Stimulated activated CD4-positive, alpha-beta T cell treated with anti-CD3 and anti-CD28 coated beads, Interleukin-12 subunit alpha, Interleukin-12 subunit beta, amount 100 ng/mL, for 48 hours (primary cell): ENCODE measurements around the gene DLD.
"Not testable (repeated sequence)": the region's sequence is repeated elsewhere in the genome, so short reads cannot be mapped to it uniquely, and the experiment has no call there.

Experiments
- DNase-seq, 3 donors: peaks; one replicate each; pipeline ENCODE4 v3.0.0-alpha.2; 2020; ENCODE audit warnings: low read depth in 2 of 3, low spot score in 1 of 3

Gene DLD

DNA sequence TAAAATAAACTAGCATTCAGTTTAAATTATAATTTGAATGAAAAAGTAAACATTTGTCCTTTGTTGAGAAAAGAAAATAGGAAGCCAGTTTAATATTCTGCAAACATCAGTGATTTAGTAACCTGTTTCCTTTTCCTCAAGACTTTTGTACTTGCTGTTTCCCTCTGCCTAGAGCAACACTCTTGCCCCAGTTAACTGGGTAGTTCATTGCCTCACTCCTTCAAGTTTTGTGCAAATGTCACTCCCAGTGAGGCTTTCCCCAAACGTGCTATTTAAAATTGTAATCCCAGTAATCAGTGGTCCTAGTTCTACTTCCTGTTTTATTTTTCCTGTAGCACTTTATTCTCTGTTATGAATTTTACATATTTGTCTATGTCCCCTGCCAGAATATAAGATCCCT lies 23.8 kb downstream of the DLD start:
- no peak for DNase-seq

DNA sequence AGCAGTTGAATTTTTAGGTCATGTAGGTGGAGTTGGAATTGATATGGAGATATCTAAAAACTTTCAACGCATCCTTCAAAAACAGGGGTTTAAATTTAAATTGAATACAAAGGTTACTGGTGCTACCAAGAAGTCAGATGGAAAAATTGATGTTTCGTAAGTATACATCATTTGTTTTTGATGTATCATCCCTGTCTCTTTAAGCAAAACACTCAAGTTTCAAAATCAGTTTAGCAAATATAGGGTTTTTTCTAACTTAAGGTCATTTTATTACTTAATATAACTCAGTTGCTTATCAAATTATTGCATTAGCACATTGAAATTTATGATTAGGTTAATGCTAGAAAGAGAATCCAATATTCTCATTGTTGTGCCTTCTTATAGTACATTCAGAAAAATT lies 24.6 kb downstream of the DLD start:
- no peak for DNase-seq

DNA sequence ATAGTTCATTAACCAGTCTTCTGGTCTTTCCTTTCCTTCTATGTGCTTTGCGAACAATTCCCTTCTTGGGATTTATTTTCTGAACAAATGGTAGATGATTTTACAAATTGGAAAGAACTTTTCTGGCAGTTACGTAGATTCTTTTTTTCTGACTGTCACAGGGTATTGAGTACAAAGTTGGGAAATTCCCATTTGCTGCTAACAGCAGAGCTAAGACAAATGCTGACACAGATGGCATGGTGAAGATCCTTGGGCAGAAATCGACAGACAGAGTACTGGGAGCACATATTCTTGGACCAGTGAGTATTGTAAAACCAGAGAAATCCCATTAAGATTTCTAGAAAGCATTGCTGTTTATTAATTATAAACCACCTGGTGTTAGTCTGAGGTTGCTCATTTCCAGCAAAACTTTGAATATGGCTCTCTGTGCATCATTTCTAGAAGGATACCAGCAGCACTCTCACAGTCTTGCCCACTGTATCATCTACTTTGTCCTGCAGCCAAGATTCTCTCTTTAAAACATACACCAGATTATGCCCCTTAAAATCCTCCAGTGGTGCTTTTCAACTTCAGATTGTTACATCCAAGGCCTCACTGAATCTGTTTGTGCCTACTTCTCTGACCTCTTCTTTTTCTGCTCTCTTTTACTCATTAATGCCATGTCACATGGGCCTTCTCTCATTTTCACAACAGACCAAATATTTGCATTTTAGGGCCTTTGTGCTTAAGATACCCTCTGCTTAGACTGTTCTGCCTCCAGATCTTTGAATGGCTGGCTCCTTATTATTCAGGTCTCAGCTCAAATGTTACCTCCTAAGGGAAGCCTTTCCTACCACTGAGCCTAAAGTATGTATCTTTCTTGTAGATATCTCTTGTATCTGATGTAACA lies 27.0 kb downstream of the DLD start:
- no peak for DNase-seq

DNA sequence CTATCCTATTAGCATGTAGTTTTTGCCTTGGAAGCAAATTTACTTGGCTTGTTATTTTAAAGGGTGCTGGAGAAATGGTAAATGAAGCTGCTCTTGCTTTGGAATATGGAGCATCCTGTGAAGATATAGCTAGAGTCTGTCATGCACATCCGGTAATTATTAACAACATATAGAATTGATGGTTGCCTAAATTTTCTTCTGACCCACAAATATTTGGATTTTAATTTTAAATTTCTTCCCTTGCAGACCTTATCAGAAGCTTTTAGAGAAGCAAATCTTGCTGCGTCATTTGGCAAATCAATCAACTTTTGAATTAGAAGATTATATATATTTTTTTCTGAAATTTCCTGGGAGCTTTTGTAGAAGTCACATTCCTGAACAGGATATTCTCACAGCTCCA lies 28.0 kb downstream of the DLD start:
- DNase-seq: no peak

DNA sequence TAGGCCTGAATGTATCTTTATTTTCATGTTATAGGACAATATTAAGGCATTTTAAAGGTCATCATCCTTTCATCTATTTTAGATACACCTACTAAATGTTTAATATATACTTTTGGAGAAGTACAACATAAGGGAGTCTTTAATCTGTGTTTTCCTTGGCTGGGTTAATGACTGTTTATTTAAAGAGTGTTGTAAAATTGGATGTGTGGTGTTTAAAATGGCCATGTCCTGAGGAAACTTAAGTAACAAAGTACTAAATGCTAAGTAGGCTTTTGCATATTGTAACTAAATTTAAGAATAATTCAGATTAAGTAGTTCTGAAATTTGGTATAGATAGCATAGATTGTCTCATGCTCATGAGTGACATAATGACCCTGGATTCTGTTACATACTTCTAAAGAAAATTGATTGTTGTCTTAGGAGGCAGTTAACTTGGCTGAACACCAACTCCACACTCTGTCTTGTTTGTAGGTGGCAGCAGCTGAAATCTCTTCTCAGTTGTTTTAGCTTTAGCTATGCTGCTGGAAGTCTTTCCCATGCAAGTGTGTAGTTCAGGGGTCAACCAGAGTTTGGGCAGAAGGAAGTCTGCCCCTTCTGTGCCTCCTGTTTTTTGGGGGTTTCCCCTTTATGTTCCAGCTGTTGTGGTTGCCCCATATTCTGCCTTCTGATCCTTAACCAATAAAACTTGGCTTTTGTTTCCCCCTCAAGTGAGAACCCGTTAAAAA lies 29.2 kb downstream of the DLD start:
- DNase-seq: no peak

DNA sequence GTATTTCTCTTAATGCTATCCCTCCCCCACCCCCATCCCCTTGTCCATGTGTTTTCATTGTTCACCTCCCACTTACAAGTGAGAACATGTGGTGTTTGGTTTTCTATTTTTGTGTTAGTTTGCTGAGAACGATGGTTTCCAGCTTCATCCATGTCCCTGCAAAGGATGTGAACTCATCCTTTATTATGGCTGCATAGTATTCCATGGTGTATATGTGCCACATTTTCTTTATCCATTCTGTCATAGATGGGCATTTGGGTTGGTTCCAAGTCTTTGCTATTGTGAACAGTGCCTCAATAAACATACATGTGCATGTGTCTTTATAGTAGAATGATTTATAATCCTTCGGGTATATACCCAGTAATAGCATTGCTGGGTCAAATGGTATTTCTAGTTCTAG lies 30.8 kb downstream of the DLD start:
- DNase-seq: not testable (repeated sequence)

DNA sequence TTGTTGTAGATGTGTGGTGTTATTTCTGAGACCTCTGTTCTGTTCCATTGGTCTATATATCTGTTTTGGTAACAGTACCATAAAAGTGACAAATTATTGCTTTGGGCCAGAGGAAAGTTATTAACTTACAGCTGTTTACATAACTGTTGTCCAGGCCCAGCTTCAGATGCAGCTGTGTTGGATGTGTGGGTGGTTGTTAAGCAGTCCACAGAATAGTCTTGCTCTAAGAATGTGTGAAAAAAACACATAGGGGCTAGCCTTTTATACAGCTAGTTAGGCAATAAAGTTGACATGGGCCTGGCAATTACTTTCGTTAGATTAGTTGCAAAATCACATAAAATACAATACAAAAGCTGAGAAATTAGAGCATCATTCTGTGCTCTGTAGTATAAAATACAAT lies 31.9 kb downstream of the DLD start:
- DNase-seq: no peak

DNA sequence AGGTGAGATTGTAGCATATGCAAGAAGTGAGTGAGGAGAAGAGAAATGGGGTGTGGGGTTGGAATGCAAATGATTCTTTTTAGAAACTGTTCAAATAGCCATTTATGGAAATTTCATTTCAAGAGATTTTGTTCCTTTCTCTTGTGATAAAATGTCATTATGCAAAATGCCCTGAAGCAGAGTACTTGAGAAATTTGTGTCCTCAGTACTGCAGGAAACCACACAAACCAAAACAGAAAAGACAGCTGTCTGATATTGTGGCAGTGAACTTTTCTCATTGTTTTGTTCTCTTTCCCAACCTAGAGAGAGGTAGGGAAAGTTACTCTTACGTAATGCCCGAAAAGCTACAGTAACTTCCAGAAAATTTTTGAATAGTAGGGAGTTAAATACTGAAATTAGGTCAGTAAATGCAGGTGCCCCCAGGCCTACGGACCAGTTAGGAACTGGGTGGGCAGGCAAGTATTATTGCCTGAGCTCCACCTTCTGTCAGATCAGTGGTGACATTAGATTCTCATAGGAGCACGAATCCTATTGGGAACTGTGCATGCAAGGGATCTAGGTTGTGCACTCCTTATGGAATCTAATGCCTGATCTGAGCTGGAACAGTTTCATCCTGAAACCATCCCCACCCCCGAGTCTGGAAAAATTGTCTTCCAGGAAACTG lies 34.0 kb downstream of the DLD start:
- no peak for DNase-seq

DNA sequence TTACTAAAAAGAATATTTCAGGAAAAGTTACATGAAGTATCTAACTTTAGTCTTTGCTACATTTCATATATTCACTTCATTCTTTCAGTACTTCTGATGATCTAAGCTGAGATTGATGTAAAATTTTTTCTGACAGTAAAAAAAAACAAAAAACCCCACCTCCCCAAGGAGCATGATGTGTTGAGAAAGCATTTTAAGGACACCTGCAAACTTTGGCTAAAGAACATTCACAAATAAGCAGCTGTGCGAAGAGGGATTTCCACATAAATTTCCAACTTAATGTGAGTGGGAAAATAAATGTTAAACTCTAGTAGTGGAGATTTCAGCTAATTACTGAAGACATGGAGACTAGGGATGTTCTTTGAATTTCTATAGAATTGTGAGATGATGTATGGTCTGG lies 35.5 kb downstream of the DLD start:
- no peak for DNase-seq

DNA sequence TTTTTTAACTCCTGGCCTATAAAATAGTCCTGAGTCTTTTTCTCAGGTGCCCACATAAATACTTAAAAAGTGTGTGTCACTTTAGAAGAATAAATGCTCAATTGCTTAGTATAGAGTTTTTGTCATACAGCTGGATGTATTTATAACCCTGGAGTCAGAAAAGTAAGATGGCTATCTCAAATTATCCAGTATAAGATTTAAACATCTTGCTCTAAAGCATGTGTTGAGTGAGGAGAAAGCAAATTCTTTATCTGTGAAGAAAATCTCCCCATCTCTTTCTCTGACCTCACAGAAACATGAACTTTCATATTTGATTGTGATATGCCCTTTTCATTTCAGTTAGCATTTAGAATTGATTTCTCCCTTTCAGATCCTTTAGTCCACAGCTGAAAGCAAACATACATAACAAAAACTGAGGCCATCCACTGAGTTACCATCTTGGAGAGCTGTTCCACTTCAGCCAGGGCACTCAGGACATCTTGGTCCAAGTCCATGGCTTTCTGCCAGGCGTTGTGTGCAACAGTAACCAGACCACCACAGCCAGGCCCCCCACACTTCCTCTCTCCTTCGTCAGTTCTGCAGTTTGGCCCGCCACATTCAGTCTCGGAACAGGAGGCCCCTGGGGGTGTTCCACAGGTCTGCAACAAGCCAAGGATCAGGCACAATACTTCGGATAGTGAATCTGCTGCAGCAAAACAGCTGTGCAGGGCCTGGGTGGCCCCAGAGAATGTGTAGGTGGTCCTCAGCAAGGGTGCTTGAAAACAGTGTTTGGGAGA lies 40.9 kb downstream of the DLD start:
- no peak for DNase-seq

DNA sequence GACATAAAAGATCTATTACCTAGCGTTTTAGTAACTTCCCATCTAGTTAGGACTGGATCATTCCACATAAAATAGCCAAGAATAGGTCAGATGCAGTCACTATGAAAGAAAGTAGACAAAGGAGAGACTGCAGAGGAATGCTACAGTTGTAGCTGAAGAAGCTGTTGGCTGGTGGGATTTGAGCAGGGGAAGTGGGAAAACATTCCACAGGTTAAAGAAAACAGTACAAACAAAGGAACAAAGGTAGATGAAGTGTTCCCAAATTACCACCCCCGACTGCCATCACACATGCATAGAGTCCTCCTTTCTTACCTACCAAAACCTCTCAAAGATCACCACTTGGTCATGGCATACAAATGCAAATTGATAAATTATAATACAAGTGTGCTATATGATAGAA lies 41.8 kb downstream of the DLD start:
- DNase-seq: no peak

DNA sequence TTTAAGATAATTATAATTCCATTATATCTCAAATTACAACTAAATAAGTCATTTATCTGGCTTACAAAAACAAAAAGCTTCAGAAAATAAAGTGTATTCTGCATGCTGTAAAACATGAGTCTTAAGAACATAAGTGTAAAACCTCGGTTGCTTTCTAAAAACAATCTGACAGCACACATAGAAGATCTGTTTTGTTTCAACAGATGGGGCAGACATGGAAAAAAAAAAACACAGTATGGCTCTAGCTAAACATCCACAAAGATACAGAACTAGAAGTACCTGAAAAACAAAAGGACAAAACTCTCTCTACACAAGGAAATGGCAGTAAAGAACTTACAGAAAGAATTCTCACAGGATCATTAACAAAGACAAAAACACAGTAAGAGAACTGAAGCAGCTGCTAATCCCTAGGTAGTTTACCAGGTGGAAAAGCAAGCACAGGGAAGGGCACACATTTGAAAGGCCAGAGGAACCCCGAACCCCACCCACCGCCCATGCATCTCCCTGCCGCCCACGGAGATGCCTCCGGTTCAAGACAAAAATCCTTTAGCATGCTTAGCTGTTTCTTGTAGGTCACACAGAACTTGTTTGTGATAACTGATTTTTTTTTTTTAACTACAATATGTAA lies 42.5 kb downstream of the DLD start:
- DNase-seq: no peak

DNA sequence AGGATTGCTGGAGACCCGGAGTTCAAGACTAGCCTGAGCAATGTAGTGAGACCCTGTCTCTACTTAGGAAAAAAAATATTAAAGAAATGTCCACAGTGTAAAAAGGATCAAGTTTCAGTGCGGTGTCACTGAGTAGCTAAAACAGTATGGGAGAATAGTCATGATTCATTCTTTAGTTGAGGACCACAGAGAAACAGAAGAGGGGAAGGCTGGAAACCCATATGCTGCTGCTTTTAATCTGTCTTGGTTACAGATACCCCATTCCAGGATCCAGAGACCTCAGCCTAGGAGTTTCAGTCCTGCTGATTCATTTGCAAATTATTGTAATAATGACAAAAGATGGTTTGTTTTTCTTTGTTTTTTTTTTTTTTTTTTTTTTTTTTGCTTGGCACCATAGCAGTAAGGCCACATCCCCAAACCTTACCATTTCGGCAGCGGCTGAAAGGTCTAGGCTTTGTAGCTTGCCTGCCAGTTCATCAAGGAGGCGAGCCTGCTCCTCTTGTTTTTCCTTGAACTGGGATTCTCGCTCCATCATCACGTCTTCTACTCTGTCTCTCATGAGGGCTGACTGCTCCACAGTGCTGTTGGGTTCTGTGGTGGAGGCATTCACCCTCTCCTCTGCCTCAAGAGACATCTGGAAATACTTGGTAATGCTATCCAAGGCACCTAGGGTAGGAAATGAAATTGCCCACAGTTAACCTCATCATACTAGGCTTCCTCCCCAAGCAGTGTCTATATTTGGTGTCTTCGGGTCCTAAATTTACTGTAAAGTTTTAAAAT lies 44.2 kb downstream of the DLD start:
- no peak for DNase-seq

DNA sequence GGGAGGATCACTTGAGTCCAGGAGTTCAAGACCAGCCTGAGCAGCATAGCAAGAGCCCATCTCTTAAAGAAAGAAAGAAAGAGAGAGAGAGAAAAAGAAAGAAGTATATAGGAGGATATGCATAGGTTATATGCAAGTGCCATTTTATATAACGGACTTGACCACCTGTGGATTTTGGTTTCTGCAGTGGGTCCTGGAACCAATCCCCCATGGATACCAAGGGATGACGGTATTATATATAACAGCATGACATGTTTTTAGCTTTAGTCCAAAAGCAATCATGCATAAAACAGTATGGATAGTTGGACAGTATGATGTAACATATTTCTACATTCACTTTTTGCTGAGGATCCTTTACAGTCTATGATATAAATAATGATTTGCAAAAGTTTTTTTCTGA lies 45.3 kb downstream of the DLD start:
- no peak for DNase-seq

DNA sequence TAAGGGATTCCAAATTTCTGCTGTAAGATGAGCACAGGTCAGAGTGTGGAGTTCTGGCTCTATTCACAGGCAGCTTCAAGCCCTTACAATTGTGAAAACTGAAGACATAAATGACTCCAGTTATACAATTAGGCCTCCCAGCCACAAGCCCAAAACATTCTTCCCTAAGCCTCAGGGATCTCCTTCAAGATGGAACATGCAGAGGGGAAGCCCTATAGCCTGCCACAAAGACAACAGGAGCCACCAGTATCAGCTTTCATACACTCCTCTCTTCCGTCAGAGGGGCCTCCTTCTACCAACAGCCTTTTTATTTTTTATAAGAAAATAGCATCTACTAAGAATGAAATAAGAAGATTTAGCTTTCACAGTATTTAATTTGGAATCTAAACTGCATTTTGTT lies 46.5 kb downstream of the DLD start:
- DNase-seq: no peak

DNA sequence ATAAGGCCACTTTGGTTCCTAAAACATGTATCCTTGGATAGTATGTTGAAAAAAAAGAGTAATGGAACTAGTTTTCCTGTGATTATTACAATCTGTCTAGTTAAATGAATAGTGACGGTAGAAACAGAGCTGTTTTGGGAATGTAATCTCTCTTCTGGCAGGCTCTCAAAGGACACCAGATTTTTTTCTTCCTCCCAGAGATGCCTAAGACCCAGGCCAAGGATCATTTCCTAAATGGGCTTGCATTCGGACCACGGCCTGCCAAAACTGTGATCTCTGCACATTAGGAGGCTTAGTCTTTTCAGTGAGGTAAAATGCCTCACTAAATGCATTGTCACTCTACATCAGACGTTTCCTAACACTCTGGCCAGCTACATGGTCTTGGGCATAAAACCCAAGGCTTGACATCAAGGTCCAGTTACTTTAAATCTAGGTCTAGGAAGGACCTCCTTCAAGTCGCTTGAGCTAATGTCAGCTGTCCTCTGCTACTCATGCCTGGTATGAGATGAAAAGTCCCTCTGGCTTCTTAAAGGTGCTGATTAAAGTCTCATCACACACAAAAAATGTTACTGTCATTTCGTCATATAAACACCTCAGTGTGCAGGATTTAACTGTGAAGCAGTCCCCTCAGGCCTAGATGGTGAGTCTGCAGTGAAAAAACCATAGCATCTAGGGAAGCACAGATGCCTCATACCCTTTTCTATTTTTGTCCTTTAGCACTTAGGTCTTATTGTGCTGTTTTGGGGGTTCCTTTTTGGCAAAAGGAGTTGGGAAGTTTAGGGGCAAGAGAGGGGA lies 47.7 kb downstream of the DLD start:
- no peak for DNase-seq

DNA sequence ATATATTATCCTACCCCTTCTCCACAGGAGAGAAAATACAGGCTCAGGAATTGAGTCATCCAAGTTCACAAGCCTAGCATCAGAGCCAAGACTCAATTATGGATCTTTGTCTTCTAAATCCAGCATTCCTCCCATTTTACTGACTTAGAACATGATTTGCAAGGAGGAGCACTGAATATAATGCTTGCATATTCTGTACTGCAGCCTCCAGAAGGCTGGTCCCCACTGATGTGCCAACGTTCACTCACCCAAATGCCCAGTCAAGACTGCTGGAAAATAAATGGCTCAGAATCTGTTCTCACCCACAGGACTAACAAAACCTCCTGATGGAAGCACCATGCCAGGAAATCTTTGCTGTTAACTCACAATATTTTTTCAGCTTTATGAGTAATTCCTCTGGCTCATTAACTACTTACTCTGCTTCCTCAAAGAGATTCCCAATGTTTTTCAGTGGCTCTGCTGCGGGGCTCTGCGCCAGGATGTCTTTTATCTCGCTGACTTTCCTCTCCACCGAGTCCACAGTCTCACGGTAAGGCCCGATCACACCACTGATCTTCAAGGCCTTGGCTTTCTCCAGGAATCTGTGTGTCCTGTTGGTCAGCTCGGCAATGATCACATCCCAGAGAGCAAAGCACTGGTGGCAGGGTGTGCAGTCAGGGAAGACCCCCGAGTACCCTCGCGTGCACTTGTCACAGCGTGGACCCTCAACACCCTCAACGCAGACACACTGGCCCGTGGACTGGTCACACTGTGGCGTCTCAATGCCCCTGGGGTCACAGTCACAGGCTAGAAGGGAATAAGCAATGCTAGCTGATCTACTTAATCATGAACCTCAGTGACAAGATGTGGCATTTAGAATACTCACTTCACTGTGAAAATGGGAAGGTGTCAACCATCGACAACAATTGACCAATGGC lies 48.8 kb downstream of the DLD start:
- DNase-seq: no peak

DNA sequence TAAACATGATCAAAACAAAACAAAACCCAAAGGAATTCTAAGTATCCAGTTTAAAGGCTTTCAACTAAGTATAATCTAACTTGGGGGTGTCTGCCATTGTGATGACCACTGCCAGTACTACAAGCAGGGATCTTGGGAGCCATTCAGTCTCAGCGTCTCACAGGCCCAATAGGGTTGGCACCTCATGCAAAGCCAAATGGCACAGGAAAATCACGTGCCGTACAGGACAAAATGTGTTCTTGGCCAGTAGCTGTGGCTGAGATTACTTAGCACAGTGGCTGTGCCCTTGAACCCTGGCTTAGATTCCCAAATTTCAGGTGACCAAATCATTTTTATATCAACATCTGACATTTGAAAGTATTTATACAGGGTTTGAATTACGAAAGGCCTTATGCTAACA lies 50.0 kb downstream of the DLD start:
- no peak for DNase-seq
